Stomach (tissue), 9 donors: ENCODE results near the gene E2F8. TPM values are rescaled to one million over a fixed set of nuclear protein-coding genes. Genes with fewer than 3 reads are reported as not detected.

Source experiments
- DNase-seq, 2 donors: peaks; one replicate each; pipeline versions ENCODE4 v3.0.0 to v3.0.0-alpha.2; 2013 to 2019
- H3K27ac ChIP-seq, 5 donors: fragments of 200-600 bp in 4 of 5; sonication (generic) in 4 of 5; one replicate each; pipeline ENCODE4 v1.5.1; 2013 to 2019; ENCODE audit warnings: mild to moderate bottlenecking in 1 of 5, moderate library complexity in 1 of 5
- H3K27me3 ChIP-seq, 3 donors: fragments of 200-600 bp; sonication (generic); one replicate each; pipeline ENCODE4 v1.5.1; 2017 to 2019; ENCODE audit warnings: mixed run types in 1 of 3
- H3K36me3 ChIP-seq, 4 donors: fragments of 200-600 bp; sonication (generic); 1 replicate in 3 of 4; 2 replicates in 1 of 4; pipeline ENCODE4 v1.5.1; 2016 to 2019
- H3K4me1 ChIP-seq, 4 donors: fragments of 200-600 bp; sonication (generic); one replicate each; pipeline ENCODE4 v1.5.1; 2016 to 2019
- H3K4me3 ChIP-seq, 4 donors: fragments of 200-600 bp; sonication (generic) in 3 of 4; one replicate each; pipeline ENCODE4 v1.5.1; 2016 to 2019; ENCODE audit warnings: mild to moderate bottlenecking in 1 of 4
- H3K9me3 ChIP-seq, 4 donors: fragments of 200-600 bp; sonication (generic); one replicate each; pipeline ENCODE4 v1.5.1; 2016 to 2019
- CTCF ChIP-seq, 7 experiments: fragments of 450-650 bp in 4 of 7; fragments of 200-600 bp in 3 of 7; sonication (generic) in 3 of 7; IDR thresholded peaks; one replicate each; pipeline ENCODE4 v1.5.1; 2016 to 2019; ENCODE audit warnings: antibody characterized with exemption in 7 of 7, control low read depth in 2 of 7, mild to moderate bottlenecking in 1 of 7
- EP300 ChIP-seq: sonication (generic); formaldehyde crosslinking; IDR thresholded peaks from one replicate; pipeline ENCODE4 v1.6.1; 2017; ENCODE audit warnings: antibody characterized with exemption
- POLR2A ChIP-seq, 4 donors: fragments of 450-650 bp; IDR thresholded peaks; one replicate each; pipeline ENCODE4 v1.6.1; 2016; ENCODE audit warnings: antibody characterized with exemption in 4 of 4, control low read depth in 2 of 4, mild to moderate bottlenecking in 1 of 4, moderate library complexity in 1 of 4
- POLR2AphosphoS5 ChIP-seq, 3 donors: sonication (generic); formaldehyde crosslinking; IDR thresholded peaks; one replicate each; pipeline ENCODE4 v1.6.1; 2016; ENCODE audit warnings: antibody characterized with exemption in 3 of 3
- WGBS, 5 donors: extraction: QIAGEN DNeasy Blood & Tissue Kit in 3 of 5; methylation state at CpG; one replicate each; pipeline versions ENCODE4 v1.1.5 to v1.1.7; 2013 to 2018; 5-methylcytosine and 5-hydroxymethylcytosine counted together
- intact Hi-C: fragments of 100-400 bp; cut with DNase I; formaldehyde crosslinking; loops from one replicate; pipeline ENCODE4 v1.15.1; 2023; ENCODE audit warnings: low total_unique reads
- polyA plus RNA-seq, 3 donors: library from polyadenylated mRNA; stranded (reverse); fragments of 200-250 nt; gene quantifications; one replicate each; pipeline ENCODE4 v1.2.3, GENCODE V29; 2013
- total RNA-seq, 5 donors: library from RNA; depleted of rRNA; stranded (reverse); fragments of >200 nt; gene quantifications; one replicate each; pipeline versions ENCODE4 v1.1.0 to v1.2.3, GENCODE V29; 2014 to 2016
- donor health status: healthy with polysubstance abuse.
- donor health status: Bipolar disorder and iron deficiency.
- donor health status: healthy.

Gene E2F8
- total and polyA plus RNA-seq, 8 donors = 0.89 to 13.0 (median 3.2) TPM

- no peaks in the 10 kb centered on the region for H3K36me3 ChIP-seq
- no peak overlapping the region for H3K4me3 ChIP-seq
- H3K27ac ChIP-seq = no peak overlapping the region
- intact Hi-C loops = no loop called here
- H3K9me3 ChIP-seq = no peaks in the 10 kb centered on the region
- DNase-seq = no peak
- 22 to 42% (median 31%) methylated on average over 3 of the region's 3 CpGs for WGBS, 5 donors
- H3K27me3 ChIP-seq = no peaks in the 10 kb centered on the region
- TF ChIP-seq CTCF (IDR thresholded peaks at IDR 0.05) (no peak), EP300 (no peak), POLR2A (IDR thresholded peaks at IDR 0.05) (no peak), POLR2AphosphoS5 (IDR thresholded peaks at IDR 0.05) (no peak)
- H3K4me1 ChIP-seq = peaks cover 0 to 13% (median 9%) of the 10 kb centered on the region in 4 donors
These were observed 23.9 kb downstream of the E2F8 start for GRCh38 chr11:19216709-19217374.

- H3K36me3 ChIP-seq = no peaks in the 10 kb centered on the region
- no peaks in the 10 kb centered on the region for H3K27me3 ChIP-seq
- H3K4me1 ChIP-seq = peaks cover 0 to 6% (median 3%) of the 10 kb centered on the region in 4 donors
- intact Hi-C loops = no loop called here
- no peaks in the 10 kb centered on the region for H3K9me3 ChIP-seq
- H3K4me3 ChIP-seq = no peak overlapping the region
- WGBS, 5 donors = 75 to 90% (median 82%) methylated on average over 4 of the region's 4 CpGs
- DNase-seq = no peak
- TF ChIP-seq EP300 = no peak
- no peak for TF ChIP-seq POLR2AphosphoS5 (IDR thresholded peaks at IDR 0.05)
- no peak for TF ChIP-seq POLR2A (IDR thresholded peaks at IDR 0.05)
- TF ChIP-seq CTCF (IDR thresholded peaks at IDR 0.05) = no peak
- H3K27ac ChIP-seq = no peak overlapping the region
These were observed 24.7 kb downstream of the E2F8 start for GRCh38 chr11:19216021-19216420.

GRCh38 chr11:19209617-19210370 is 31.0 kb downstream of the E2F8 start:
- 32 to 55% (median 45%) methylated on average over 4 of the region's 4 CpGs for WGBS, 5 donors
- Histone ChIP-seq H3K9me3 (no peaks in the 10 kb centered on the region), H3K27me3 (peaks cover 0 to 4% (median 4%) of the 10 kb centered on the region in 3 donors), H3K4me1 (peaks cover 0 to 11% (median 3%) of the 10 kb centered on the region in 4 donors), H3K36me3 (no peaks in the 10 kb centered on the region), H3K27ac (no peak overlapping the region), H3K4me3 (no peak overlapping the region)
- DNase-seq = peak in 1 of 2 donors; percentile 29
- intact Hi-C loops = no loop called here
- TF ChIP-seq EP300 (no peak), POLR2AphosphoS5 (IDR thresholded peaks at IDR 0.05) (no peak), CTCF (IDR thresholded peaks at IDR 0.05) (no peak), POLR2A (IDR thresholded peaks at IDR 0.05) (no peak)

GRCh38 chr11:19208959-19209546 is 31.7 kb downstream of the E2F8 start:
- TF ChIP-seq POLR2AphosphoS5 (IDR thresholded peaks at IDR 0.05) (no peak), CTCF (IDR thresholded peaks at IDR 0.05) (no peak), EP300 (no peak), POLR2A (IDR thresholded peaks at IDR 0.05) (no peak)
- H3K4me3 ChIP-seq = no peak overlapping the region
- H3K27me3 ChIP-seq = peaks cover 0 to 4% (median 4%) of the 10 kb centered on the region in 3 donors
- intact Hi-C loops = no loop called here
- no peak for DNase-seq
- H3K36me3 ChIP-seq = no peaks in the 10 kb centered on the region
- H3K27ac ChIP-seq = no peak overlapping the region
- peaks cover 0 to 11% (median 3%) of the 10 kb centered on the region in 4 donors for H3K4me1 ChIP-seq
- H3K9me3 ChIP-seq = no peaks in the 10 kb centered on the region
- WGBS, 5 donors = 12 to 38% (median 28%) methylated on average over 3 of the region's 3 CpGs
